GM12878 (cell line): ENCODE results near the gene MYOD1. TPM values are rescaled to one million over a fixed set of nuclear protein-coding genes. Genes with fewer than 3 reads are reported as not detected.

Experiments
- ATAC-seq: fragments of 200-7000 bp; cut with Tn5 transposase; 3 replicates; pipeline ENCODE4 v1.9.1; 2020; ENCODE audit warnings: mild to moderate bottlenecking, moderate library complexity
- BruUV-seq: library from RNA; stranded (reverse); fragments of 400-500 nt; replicated peaks from 2 replicates; lab custom pipeline; 2021; lab: Mats Ljungman, UMichigan
- CTCF ChIA-PET: fragments of 300-600 bp; sonication (Branson Sonifier 250); formaldehyde crosslinking; extraction: SDS; loops from one replicate; lab custom pipeline; 2021; ENCODE audit warnings: inconsistent platforms; lab: Yijun Ruan, JAX
- POLR2A ChIA-PET: fragments of 350-600 bp; formaldehyde crosslinking; extraction: SDS; loops from one replicate; lab custom pipeline; 2021; ENCODE audit warnings: inconsistent platforms; lab: Charles Lee
- RAD21 ChIA-PET: fragments of 300-600 bp; sonication (Branson Sonifier 250); formaldehyde crosslinking; loops from one replicate; lab custom pipeline; 2023; ENCODE audit warnings: antibody characterized with exemption; ENCODE audit not compliant: unreplicated experiment; lab: Charles Lee
- SMC1A ChIA-PET: fragments of 300-600 bp; sonication (Branson Sonifier 250); formaldehyde crosslinking; loops from one replicate; lab custom pipeline; 2023; ENCODE audit not compliant: unreplicated experiment, uncharacterized antibody; lab: Charles Lee
- DNase-seq: peaks from one replicate; pipeline ENCODE4 v3.0.0-alpha.2; 2011; ENCODE audit warnings: low read depth, low spot score
- FAIRE-seq: peaks from 3 replicates; lab custom pipeline; 2011; peaks lifted over from hg19 to GRCh38; lab: Jason Lieb, UNC
- H2AFZ ChIP-seq: 2 replicates; pipeline ENCODE4 v1.6.0; 2011; ENCODE audit warnings: low read depth, low read length, control low read depth; ENCODE audit not compliant: control insufficient read depth
- H3K27ac ChIP-seq: 2 replicates; pipeline ENCODE4 v1.5.1; 2011; ENCODE audit warnings: control low read depth; ENCODE audit not compliant: control insufficient read depth, insufficient read depth
- H3K27me3 ChIP-seq, 2 experiments: replicated peaks in 1 of 2; 2 replicates each; pipeline versions ENCODE4 v1.6.0 to v1.6.1; 2011; ENCODE audit warnings: low read length in 1 of 2; ENCODE audit not compliant: control insufficient read depth in 2 of 2, insufficient read depth in 2 of 2
- H3K36me3 ChIP-seq, 2 experiments: 2 replicates each; pipeline ENCODE4 v1.5.1; 2011; ENCODE audit warnings: low read length in 1 of 2; ENCODE audit not compliant: control insufficient read depth in 2 of 2, insufficient read depth in 2 of 2
- H3K4me1 ChIP-seq: 2 replicates; pipeline ENCODE4 v1.6.1; 2011; ENCODE audit warnings: mild to moderate bottlenecking, low read length, moderate library complexity, mixed read lengths; ENCODE audit not compliant: control insufficient read depth, insufficient read depth
- H3K4me2 ChIP-seq: 2 replicates; pipeline ENCODE4 v1.6.0; 2011; ENCODE audit warnings: control low read depth; ENCODE audit not compliant: control insufficient read depth, insufficient read depth
- H3K4me3 ChIP-seq: fragments of 200-600 bp; sonication (generic); 2 replicates; pipeline ENCODE4 v1.5.1; 2016
- H3K79me2 ChIP-seq: 2 replicates; pipeline ENCODE4 v1.6.0; 2011; ENCODE audit warnings: low read length; ENCODE audit not compliant: control insufficient read depth, insufficient read depth
- H3K9ac ChIP-seq: 2 replicates; pipeline ENCODE4 v1.8.0; 2011; ENCODE audit warnings: low read length, control low read depth, mixed read lengths; ENCODE audit not compliant: control insufficient read depth, insufficient read depth
- H3K9me3 ChIP-seq: replicated peaks from 3 replicates; pipeline ENCODE4 v1.5.1; 2011; ENCODE audit warnings: mild to moderate bottlenecking, low read length; ENCODE audit not compliant: control insufficient read depth, insufficient read depth
- H4K20me1 ChIP-seq: 2 replicates; pipeline ENCODE4 v1.6.0; 2011; ENCODE audit not compliant: control insufficient read depth, insufficient read depth
- GABPA ChIP-seq: IDR thresholded peaks from 2 replicates; pipeline ENCODE4 v1.6.1; 2014; ENCODE audit warnings: antibody characterized with exemption, low read depth, mild to moderate bottlenecking, inconsistent platforms
- HDGF ChIP-seq: fragments of 450-650 bp; IDR thresholded peaks from 2 replicates; pipeline ENCODE4 v1.6.1; 2016; ENCODE audit warnings: antibody characterized with exemption
- MEF2B ChIP-seq: fragments of 450-650 bp; IDR thresholded peaks from 2 replicates; pipeline ENCODE4 v1.6.1; 2018; ENCODE audit warnings: mild to moderate bottlenecking, moderate library complexity; ENCODE audit not compliant: partially characterized antibody, poor library complexity, severe bottlenecking
- SP1 ChIP-seq: IDR thresholded peaks from one replicate; pipeline ENCODE4 v1.6.1; 2011; ENCODE audit warnings: low read depth, low read length
- SREBF2 ChIP-seq: IDR thresholded peaks from 2 replicates; pipeline ENCODE4 v1.6.1; 2012; ENCODE audit warnings: mild to moderate bottlenecking, low read length
- ZBED1 ChIP-seq: IDR thresholded peaks from 2 replicates; pipeline ENCODE4 v1.6.1; 2016; ENCODE audit warnings: borderline replicate concordance
- WGBS: methylation state at CpG from one replicate; pipeline ENCODE4 v1.1.6; 2016; ENCODE audit warnings: low lambda C conversion rate; ENCODE audit not compliant: insufficient replicate concordance, insufficient coverage; ENCODE audit errors: missing lambda C conversion rate; 5-methylcytosine and 5-hydroxymethylcytosine counted together
- in situ Hi-C: fragments of 300-500 bp; cut with MboI; formaldehyde crosslinking; loops from 9 replicates; pipeline ENCODE4 v1.14.3; 2018; ENCODE audit warnings: mixed read lengths
- intact Hi-C: fragments of 100-400 bp; cut with micrococcal nuclease; formaldehyde crosslinking; loops from one replicate; pipeline ENCODE4 v1.14.2; 2022; ENCODE audit not compliant: unreplicated experiment
- polyA plus RNA-seq, 11 experiments: library from polyadenylated mRNA; depleted of rRNA in 4 of 11; unstranded in 6 of 11; stranded (reverse) in 5 of 11; fragments of >200 nt; fragmentation: Nextera tagmentation in 4 of 11; fragmentation: Illumina TruSeq in 1 of 11; extraction: Ambion mirVana in 4 of 11; extraction: Trizol in 1 of 11; gene quantifications; 1 replicate in 1 of 11; 2 replicates in 10 of 11; pipeline versions ENCODE4 v1.2.1 to v1.2.3, GENCODE V29; 2011 to 2016; ENCODE audit warnings: inconsistent platforms in 2 of 11, missing spikeins in 2 of 11, low read depth in 1 of 11
- total RNA-seq, 4 experiments: library from RNA; depleted of rRNA in 3 of 4; stranded (reverse); fragments of >200 nt in 3 of 4; fragmentation: Illumina TruSeq in 1 of 4; extraction: Trizol in 1 of 4; gene quantifications; 2 replicates each; pipeline versions ENCODE4 v1.2.1 to v1.2.3, GENCODE V29; 2013 to 2021
- TF ChIP-seq, protein P1 (sequence below): fragments of 450-650 bp; formaldehyde crosslinking; IDR thresholded peaks from 2 replicates; pipeline ENCODE4 v1.4.0; 2020; ENCODE audit warnings: mild to moderate bottlenecking, moderate library complexity
- TF ChIP-seq, protein P2 (sequence below): IDR thresholded peaks from 2 replicates; pipeline ENCODE4 v1.6.1; 2012; ENCODE audit warnings: low read depth, low read length, improper control_type of control experiment
- TF ChIP-seq, protein P3 (sequence below): fragments of 450-650 bp; IDR thresholded peaks from 2 replicates; pipeline ENCODE4 v1.6.1; 2016; ENCODE audit warnings: mild to moderate bottlenecking

MYOD1 gene
- total and polyA plus RNA-seq, 10 of the 15 experiments (the other 5 are each of a cell fraction or from before 2014, with no cell fraction given): not detected

DNA sequence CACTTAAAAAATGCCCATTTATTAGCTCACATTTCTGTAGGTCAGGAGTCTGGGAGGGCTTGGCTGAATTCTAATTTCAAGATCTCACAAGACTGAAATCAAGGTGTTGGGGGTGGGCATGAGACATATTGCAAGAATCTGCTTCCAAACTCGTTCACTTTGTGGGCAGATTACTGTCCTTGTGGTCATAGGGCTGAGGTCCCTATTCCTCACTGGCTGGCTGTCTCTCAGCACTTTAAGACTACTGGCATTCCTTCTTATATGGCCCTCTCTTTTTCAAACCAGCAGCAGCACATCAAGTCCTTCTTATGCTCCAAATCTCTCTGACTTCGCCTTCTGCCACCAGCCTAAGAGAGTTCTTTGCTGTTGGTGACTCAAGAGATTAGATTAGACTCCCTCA is 27.8 kb upstream of the MYOD1 start:
- intact Hi-C loops: no loop called here
- FAIRE-seq (no peak), DNase-seq (no peak), ATAC-seq (no peak)
- H3K4me2 ChIP-seq: no peak overlapping the region
- no peak overlapping the region for H3K9ac ChIP-seq
- ChIA-PET RAD21 (no interaction called here), SMC1A (no interaction called here), POLR2A (no interaction called here), CTCF (no interaction called here)
- H3K4me3 ChIP-seq: no peak overlapping the region
- no peaks in the 10 kb centered on the region for H4K20me1 ChIP-seq
- no peaks in the 10 kb centered on the region for H3K79me2 ChIP-seq
- no peak for TF ChIP-seq MEF2B
- no peak for TF ChIP-seq SREBF2
- TF ChIP-seq, protein P1, sequence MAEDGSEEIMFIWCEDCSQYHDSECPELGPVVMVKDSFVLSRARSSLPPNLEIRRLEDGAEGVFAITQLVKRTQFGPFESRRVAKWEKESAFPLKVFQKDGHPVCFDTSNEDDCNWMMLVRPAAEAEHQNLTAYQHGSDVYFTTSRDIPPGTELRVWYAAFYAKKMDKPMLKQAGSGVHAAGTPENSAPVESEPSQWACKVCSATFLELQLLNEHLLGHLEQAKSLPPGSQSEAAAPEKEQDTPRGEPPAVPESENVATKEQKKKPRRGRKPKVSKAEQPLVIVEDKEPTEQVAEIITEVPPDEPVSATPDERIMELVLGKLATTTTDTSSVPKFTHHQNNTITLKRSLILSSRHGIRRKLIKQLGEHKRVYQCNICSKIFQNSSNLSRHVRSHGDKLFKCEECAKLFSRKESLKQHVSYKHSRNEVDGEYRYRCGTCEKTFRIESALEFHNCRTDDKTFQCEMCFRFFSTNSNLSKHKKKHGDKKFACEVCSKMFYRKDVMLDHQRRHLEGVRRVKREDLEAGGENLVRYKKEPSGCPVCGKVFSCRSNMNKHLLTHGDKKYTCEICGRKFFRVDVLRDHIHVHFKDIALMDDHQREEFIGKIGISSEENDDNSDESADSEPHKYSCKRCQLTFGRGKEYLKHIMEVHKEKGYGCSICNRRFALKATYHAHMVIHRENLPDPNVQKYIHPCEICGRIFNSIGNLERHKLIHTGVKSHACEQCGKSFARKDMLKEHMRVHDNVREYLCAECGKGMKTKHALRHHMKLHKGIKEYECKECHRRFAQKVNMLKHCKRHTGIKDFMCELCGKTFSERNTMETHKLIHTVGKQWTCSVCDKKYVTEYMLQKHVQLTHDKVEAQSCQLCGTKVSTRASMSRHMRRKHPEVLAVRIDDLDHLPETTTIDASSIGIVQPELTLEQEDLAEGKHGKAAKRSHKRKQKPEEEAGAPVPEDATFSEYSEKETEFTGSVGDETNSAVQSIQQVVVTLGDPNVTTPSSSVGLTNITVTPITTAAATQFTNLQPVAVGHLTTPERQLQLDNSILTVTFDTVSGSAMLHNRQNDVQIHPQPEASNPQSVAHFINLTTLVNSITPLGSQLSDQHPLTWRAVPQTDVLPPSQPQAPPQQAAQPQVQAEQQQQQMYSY (CRISPR knock-in tag): no peak
- TF ChIP-seq, protein P2, sequence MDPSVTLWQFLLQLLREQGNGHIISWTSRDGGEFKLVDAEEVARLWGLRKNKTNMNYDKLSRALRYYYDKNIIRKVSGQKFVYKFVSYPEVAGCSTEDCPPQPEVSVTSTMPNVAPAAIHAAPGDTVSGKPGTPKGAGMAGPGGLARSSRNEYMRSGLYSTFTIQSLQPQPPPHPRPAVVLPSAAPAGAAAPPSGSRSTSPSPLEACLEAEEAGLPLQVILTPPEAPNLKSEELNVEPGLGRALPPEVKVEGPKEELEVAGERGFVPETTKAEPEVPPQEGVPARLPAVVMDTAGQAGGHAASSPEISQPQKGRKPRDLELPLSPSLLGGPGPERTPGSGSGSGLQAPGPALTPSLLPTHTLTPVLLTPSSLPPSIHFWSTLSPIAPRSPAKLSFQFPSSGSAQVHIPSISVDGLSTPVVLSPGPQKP: no peak
- no peak for TF ChIP-seq GABPA
- no peak for TF ChIP-seq HDGF
- TF ChIP-seq SP1: no peak
- TF ChIP-seq ZBED1: no peak
- TF ChIP-seq, protein P3, sequence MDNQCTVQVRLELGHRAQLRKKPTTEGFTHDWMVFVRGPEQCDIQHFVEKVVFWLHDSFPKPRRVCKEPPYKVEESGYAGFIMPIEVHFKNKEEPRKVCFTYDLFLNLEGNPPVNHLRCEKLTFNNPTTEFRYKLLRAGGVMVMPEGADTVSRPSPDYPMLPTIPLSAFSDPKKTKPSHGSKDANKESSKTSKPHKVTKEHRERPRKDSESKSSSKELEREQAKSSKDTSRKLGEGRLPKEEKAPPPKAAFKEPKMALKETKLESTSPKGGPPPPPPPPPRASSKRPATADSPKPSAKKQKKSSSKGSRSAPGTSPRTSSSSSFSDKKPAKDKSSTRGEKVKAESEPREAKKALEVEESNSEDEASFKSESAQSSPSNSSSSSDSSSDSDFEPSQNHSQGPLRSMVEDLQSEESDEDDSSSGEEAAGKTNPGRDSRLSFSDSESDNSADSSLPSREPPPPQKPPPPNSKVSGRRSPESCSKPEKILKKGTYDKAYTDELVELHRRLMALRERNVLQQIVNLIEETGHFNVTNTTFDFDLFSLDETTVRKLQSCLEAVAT: no peak
- no peaks in the 10 kb centered on the region for H3K4me1 ChIP-seq
- H3K27ac ChIP-seq: no peak overlapping the region
- BruUV-seq: no TSS peak
- H3K27me3 ChIP-seq: peaks cover 4% of the 10 kb centered on the region in 2 experiments
- in situ Hi-C loops: no loop called here
- no peaks in the 10 kb centered on the region for H3K36me3 ChIP-seq
- H3K9me3 ChIP-seq: no peaks in the 10 kb centered on the region; the same call in 2 of the 3 replicates
- H2AFZ ChIP-seq: no peak overlapping the region
- 0% methylated on average over 2 of the region's 2 CpGs for WGBS
